ENCODE measurements around the gene TOB1. TPM values are rescaled to one million over a fixed set of nuclear protein-coding genes. Genes with fewer than 3 reads are reported as not detected.
A peak's percentile ranks its signal among the peaks of the same experiment; 100 is the strongest.

TOB1 gene
- total and polyA plus RNA-seq, 2 of the 4 experiments (the other 2 are of a cell fraction) = 4.3 to 9.0 TPM

DNA sequence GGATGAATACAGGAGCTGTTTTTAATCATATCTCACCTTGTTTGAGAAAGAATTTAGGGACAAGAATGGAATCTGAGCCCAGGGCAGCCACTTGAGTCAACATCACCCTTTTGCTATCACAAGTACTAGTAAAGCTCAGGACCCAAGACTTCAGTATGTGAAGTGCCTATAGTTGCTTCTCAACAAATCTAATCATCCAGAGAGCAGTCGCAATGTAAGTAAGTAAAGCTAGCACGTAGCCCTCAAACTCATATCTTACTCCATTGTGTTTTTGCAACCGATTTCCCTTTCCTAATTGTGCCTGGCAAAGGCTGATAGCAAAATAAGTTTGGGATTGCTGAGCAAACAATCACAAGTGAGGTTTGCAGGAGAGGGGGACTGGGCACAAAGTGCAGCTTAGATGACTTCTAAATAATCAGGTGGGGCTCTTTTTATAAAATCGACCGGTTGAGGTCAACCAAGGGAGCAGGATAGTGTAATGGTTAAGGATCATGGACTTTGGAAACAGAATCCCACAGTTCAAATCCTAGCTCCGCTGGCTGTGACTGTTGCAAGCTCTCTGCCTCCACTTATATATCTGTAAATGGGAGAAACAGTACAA, 13.0 kb downstream of the TOB1 start:
- Histone ChIP-seq H2BK120ac (ENCODE audit: low read depth, low read length) (no peak overlapping the region), H2BK20ac (ENCODE audit: low read depth, low read length) (no peak overlapping the region), H3K9me1 (ENCODE audit: insufficient read depth, low read length) (no peaks in the 10 kb centered on the region), H3K9me3 (ENCODE audit: control insufficient read depth, insufficient read depth, low read length) (no peaks in the 10 kb centered on the region), H4K8ac (ENCODE audit: low read depth in 2 of 2, low read length in 2 of 2) (peak overlapping the region in 1 of 2 experiments; percentile 93; a peak in 2 of 4 replicates), H3K27ac (ENCODE audit: insufficient read depth, low read length) (no peak overlapping the region), H3K23ac (ENCODE audit: low read depth, low read length) (no peak overlapping the region; the same call in 1 of the 2 replicates), H3K79me1 (ENCODE audit: low read depth in 1 of 2, low read length in 2 of 2) (no peaks in the 10 kb centered on the region), H4K5ac (ENCODE audit: low read depth, low read length) (no peak overlapping the region), H3K56ac (ENCODE audit: extremely low read depth, insufficient read depth, low read length) (no peak overlapping the region), H2BK15ac (ENCODE audit: low read depth, low read length) (0 out of 3 replicates have a peak overlapping the region, but pooled peaks have one; percentile 34), H3K27me3 (ENCODE audit: control insufficient read depth, insufficient read depth, low read length) (no peaks in the 10 kb centered on the region; the same call in 1 of the 2 replicates), H3K36me3 (ENCODE audit: control insufficient read depth, insufficient read depth, low read length) (no peaks in the 10 kb centered on the region), H3K18ac (ENCODE audit: low read depth, low read length) (no peak overlapping the region), H3K4ac (ENCODE audit: low read depth, low read length) (0 out of 2 replicates have a peak overlapping the region, but pooled peaks have one; percentile 38), H3K9ac (ENCODE audit: low read depth, low read length) (no peak overlapping the region), H3K4me2 (ENCODE audit: low read depth, low read length) (no peak overlapping the region), H2AFZ (replicated peaks; ENCODE audit: low read length, poor library complexity) (no peak overlapping the region), H2BK5ac (ENCODE audit: low read depth, low read length, poor library complexity, severe bottlenecking) (no peak overlapping the region), H3K14ac (replicated peaks; ENCODE audit: low read depth, low read length) (no peak overlapping the region), H3K4me1 (ENCODE audit: control insufficient read depth, insufficient read depth, low read length) (0 out of 2 replicates have a peak, but pooled peaks cover 2% of the 10 kb centered on the region), H4K20me1 (ENCODE audit: insufficient read depth, low read length) (no peaks in the 10 kb centered on the region), H2AK9ac (replicated peaks; ENCODE audit: low read depth, low read length, poor library complexity) (no peak overlapping the region), H3K4me3 (ENCODE audit: insufficient read depth, low read depth, low read length) (no peak overlapping the region), H4K91ac (ENCODE audit: insufficient read depth, low read depth, low read length) (no peak overlapping the region), H2AK5ac (ENCODE audit: low read depth, low read length) (no peak overlapping the region)
- no TSS peak for BruUV-seq (replicated peaks)
- DNase-seq (no peak), ATAC-seq (ENCODE audit: low read depth) (no peak)
- in situ Hi-C loops (cut with MboI; ENCODE audit: low sequenced_read_pairs) = no loop called here
- dilution Hi-C loops (cut with HindIII; ENCODE audit: low sequenced_read_pairs, unreplicated experiment) = no loop called here
- ChIA-PET CTCF (interaction anchor here (0.6 to 2.3 kb wide), 11 partner anchors 8 to 113 kb away, joined by 3 to 21 read pairs (median 5); no protein-coding TSS in a partner anchor), POLR2A (ENCODE audit: unreplicated experiment) (interaction anchor here (1.6 to 1.8 kb wide), 2 partner anchors 10 to 14 kb away, joined by 4 to 7 read pairs; partner anchors contain the start of gene TOB1)
- TF ChIP-seq, protein P1, sequence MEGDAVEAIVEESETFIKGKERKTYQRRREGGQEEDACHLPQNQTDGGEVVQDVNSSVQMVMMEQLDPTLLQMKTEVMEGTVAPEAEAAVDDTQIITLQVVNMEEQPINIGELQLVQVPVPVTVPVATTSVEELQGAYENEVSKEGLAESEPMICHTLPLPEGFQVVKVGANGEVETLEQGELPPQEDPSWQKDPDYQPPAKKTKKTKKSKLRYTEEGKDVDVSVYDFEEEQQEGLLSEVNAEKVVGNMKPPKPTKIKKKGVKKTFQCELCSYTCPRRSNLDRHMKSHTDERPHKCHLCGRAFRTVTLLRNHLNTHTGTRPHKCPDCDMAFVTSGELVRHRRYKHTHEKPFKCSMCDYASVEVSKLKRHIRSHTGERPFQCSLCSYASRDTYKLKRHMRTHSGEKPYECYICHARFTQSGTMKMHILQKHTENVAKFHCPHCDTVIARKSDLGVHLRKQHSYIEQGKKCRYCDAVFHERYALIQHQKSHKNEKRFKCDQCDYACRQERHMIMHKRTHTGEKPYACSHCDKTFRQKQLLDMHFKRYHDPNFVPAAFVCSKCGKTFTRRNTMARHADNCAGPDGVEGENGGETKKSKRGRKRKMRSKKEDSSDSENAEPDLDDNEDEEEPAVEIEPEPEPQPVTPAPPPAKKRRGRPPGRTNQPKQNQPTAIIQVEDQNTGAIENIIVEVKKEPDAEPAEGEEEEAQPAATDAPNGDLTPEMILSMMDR (conservative IDR thresholded peaks at IDR 0.05; ENCODE audit: low read depth, low read length) = no peak
- TF ChIP-seq, protein P2, sequence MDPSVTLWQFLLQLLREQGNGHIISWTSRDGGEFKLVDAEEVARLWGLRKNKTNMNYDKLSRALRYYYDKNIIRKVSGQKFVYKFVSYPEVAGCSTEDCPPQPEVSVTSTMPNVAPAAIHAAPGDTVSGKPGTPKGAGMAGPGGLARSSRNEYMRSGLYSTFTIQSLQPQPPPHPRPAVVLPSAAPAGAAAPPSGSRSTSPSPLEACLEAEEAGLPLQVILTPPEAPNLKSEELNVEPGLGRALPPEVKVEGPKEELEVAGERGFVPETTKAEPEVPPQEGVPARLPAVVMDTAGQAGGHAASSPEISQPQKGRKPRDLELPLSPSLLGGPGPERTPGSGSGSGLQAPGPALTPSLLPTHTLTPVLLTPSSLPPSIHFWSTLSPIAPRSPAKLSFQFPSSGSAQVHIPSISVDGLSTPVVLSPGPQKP (IDR thresholded peaks at IDR 0.05; ENCODE audit: borderline replicate concordance, low read depth, low read length) = no peak
- intact Hi-C loops (cut with micrococcal nuclease) = loop anchor here (2.0 kb wide), 1 partner anchor 300 kb away; the partner anchor contains the start of gene NME1
- WGBS, 2 experiments (ENCODE audit: extremely low coverage in 2 of 2, insufficient read length in 1 of 2) = no CpG with 5 or more reads among the region's 6 CpGs
